Endothelial cell (in vitro differentiated cells): ENCODE measurements around the gene PTPN4. TPM values are rescaled to one million over a fixed set of nuclear protein-coding genes. Genes with fewer than 3 reads are reported as not detected.

Experiments used
- DNase-seq: peaks from one replicate; pipeline ENCODE4 v3.0.0; 2021; ENCODE audit warnings: low spot score
- H3K27ac Mint-ChIP-seq: one replicate; pipeline ENCODE4 v1.8.0; 2021; ENCODE audit warnings: mixed read lengths, inconsistent platforms; ENCODE audit not compliant: unreplicated experiment
- H3K27me3 Mint-ChIP-seq: one replicate; pipeline ENCODE4 v1.8.0; 2021; ENCODE audit warnings: mild to moderate bottlenecking, moderate library complexity, mixed read lengths, inconsistent platforms; ENCODE audit not compliant: unreplicated experiment
- H3K36me3 Mint-ChIP-seq: one replicate; pipeline ENCODE4 v1.8.0; 2021; ENCODE audit warnings: mild to moderate bottlenecking, low read depth, mixed read lengths, inconsistent platforms; ENCODE audit not compliant: unreplicated experiment
- H3K4me1 Mint-ChIP-seq: one replicate; pipeline ENCODE4 v1.8.0; 2021; ENCODE audit warnings: mild to moderate bottlenecking, mixed read lengths, inconsistent platforms; ENCODE audit not compliant: unreplicated experiment
- H3K4me3 Mint-ChIP-seq: one replicate; pipeline ENCODE4 v1.8.0; 2021; ENCODE audit warnings: mild to moderate bottlenecking, mixed read lengths, inconsistent platforms; ENCODE audit not compliant: unreplicated experiment
- H3K9me3 Mint-ChIP-seq: one replicate; pipeline ENCODE4 v1.8.0; 2021; ENCODE audit warnings: mixed read lengths, inconsistent platforms; ENCODE audit not compliant: unreplicated experiment
- CTCF ChIP-seq: fragments of 200-600 bp; sonication (generic); IDR thresholded peaks from one replicate; pipeline ENCODE4 v1.5.0; 2021; ENCODE audit warnings: antibody characterized with exemption; ENCODE audit not compliant: unreplicated experiment
- total RNA-seq: library from RNA; stranded (reverse); fragmentation: NEBNext Ultra II Directional; extraction: Animal tissue kit (Norgen Biotek cat#: 25700); gene quantifications from one replicate; pipeline ENCODE4 v1.2.1, GENCODE V29; 2021; ENCODE audit not compliant: unreplicated experiment

Gene PTPN4
- total RNA-seq, 1 donor from 2014 or later = 51.0 TPM

- H3K4me1 Mint-ChIP-seq = peaks cover 21% of the 10 kb centered on the region
- no peaks in the 10 kb centered on the region for H3K27me3 Mint-ChIP-seq
- DNase-seq = no peak
- TF ChIP-seq CTCF = no peak
- no peaks in the 10 kb centered on the region for H3K36me3 Mint-ChIP-seq
- H3K4me3 Mint-ChIP-seq = no peak overlapping the region
- no peaks in the 10 kb centered on the region for H3K9me3 Mint-ChIP-seq
- H3K27ac Mint-ChIP-seq = peak overlapping the region; percentile 2
These were observed 5.8 kb downstream of the PTPN4 start for GRCh38 chr2:119765433-119766002.

GRCh38 chr2:119766944-119767343, 7.2 kb downstream of the PTPN4 start:
- TF ChIP-seq CTCF = no peak
- no peak overlapping the region for H3K27ac Mint-ChIP-seq
- H3K4me3 Mint-ChIP-seq = no peak overlapping the region
- peaks cover 27% of the 10 kb centered on the region for H3K4me1 Mint-ChIP-seq
- H3K9me3 Mint-ChIP-seq = no peaks in the 10 kb centered on the region
- H3K27me3 Mint-ChIP-seq = no peaks in the 10 kb centered on the region
- no peaks in the 10 kb centered on the region for H3K36me3 Mint-ChIP-seq
- no peak for DNase-seq

- Mint-ChIP-seq H3K36me3 (no peaks in the 10 kb centered on the region), H3K9me3 (no peaks in the 10 kb centered on the region), H3K4me1 (peaks cover 21% of the 10 kb centered on the region), H3K4me3 (no peak overlapping the region), H3K27me3 (no peaks in the 10 kb centered on the region), H3K27ac (no peak overlapping the region)
- no peak for TF ChIP-seq CTCF
- no peak for DNase-seq
These were observed 9.0 kb downstream of the PTPN4 start for GRCh38 chr2:119768742-119769141.

DNA sequence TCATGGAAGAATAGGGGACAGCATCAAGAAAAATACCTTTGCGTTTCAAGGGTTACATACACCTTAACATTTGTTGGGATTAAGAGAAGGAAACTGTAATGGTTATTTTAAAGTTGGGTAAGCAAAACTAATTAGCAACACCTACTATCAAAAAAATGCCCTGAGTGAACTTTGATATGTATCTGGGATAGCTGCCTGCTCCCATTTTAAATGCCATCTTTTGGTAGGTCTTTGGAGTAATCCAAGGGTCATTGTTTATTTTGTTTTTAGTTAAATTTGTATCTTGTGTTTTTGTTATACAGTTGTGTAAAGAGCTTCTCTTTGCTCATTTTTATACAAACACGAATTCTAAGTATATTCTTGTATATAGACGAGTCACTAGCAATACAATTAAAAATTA, 9.9 kb downstream of the PTPN4 start:
- Mint-ChIP-seq H3K9me3 (no peaks in the 10 kb centered on the region), H3K27me3 (no peaks in the 10 kb centered on the region), H3K4me3 (no peak overlapping the region), H3K36me3 (no peaks in the 10 kb centered on the region), H3K4me1 (peaks cover 14% of the 10 kb centered on the region), H3K27ac (no peak overlapping the region)
- TF ChIP-seq CTCF = no peak
- no peak for DNase-seq

GRCh38 chr2:119771331-119771730, 11.6 kb downstream of the PTPN4 start:
- Mint-ChIP-seq H3K36me3 (peaks cover under 1% of the 10 kb centered on the region), H3K27me3 (no peaks in the 10 kb centered on the region), H3K4me1 (peaks cover 7% of the 10 kb centered on the region), H3K4me3 (no peak overlapping the region), H3K9me3 (no peaks in the 10 kb centered on the region), H3K27ac (peak overlapping the region; percentile 81)
- no peak for DNase-seq
- TF ChIP-seq CTCF = no peak
